Gastroesophageal sphincter (tissue), 3 donors: ENCODE data around the gene ZBTB4.

Source experiments
- CTCF ChIP-seq, 4 experiments: fragments of 200-600 bp in 2 of 4; fragments of 450-650 bp in 2 of 4; sonication (generic) in 1 of 4; IDR thresholded peaks; one replicate each; pipeline ENCODE4 v1.5.1; 2017 to 2019; ENCODE audit warnings: antibody characterized with exemption in 4 of 4, mild to moderate bottlenecking in 2 of 4, moderate library complexity in 2 of 4
- EP300 ChIP-seq: sonication (generic); formaldehyde crosslinking; IDR thresholded peaks from one replicate; pipeline ENCODE4 v1.6.1; 2017; ENCODE audit warnings: antibody characterized with exemption, mild to moderate bottlenecking
- POLR2A ChIP-seq, 2 donors: fragments of 450-650 bp; IDR thresholded peaks; one replicate each; pipeline ENCODE4 v1.6.1; 2017; ENCODE audit warnings: antibody characterized with exemption in 2 of 2, mild to moderate bottlenecking in 2 of 2, moderate library complexity in 1 of 2

- TF ChIP-seq CTCF (IDR thresholded peaks at IDR 0.05) (no peak), EP300 (no peak), POLR2A (IDR thresholded peaks at IDR 0.05) (no peak)
Observed at GRCh38 chr17:7432296-7432695, 47.1 kb downstream of the ZBTB4 start.
